Fibroblast of lung (primary cell): ENCODE results near the gene RGS21.

ENCODE experiments used
- EZH2 ChIP-seq: IDR thresholded peaks from 2 replicates; pipeline ENCODE4 v1.5.1; 2012; ENCODE audit warnings: low read length, control low read depth, mild to moderate bottlenecking; ENCODE audit errors: missing control alignments
- TF ChIP-seq, protein P1 (sequence below), 2 donors: IDR thresholded peaks in 1 of 2; conservative IDR thresholded peaks in 1 of 2; 1 replicate in 1 of 2; 2 replicates in 1 of 2; pipeline ENCODE4 v1.5.1; 2011 to 2012; ENCODE audit warnings: low read length in 2 of 2, control low read depth in 1 of 2, inconsistent platforms in 1 of 2, low read depth in 1 of 2, mild to moderate bottlenecking in 1 of 2

DNA sequence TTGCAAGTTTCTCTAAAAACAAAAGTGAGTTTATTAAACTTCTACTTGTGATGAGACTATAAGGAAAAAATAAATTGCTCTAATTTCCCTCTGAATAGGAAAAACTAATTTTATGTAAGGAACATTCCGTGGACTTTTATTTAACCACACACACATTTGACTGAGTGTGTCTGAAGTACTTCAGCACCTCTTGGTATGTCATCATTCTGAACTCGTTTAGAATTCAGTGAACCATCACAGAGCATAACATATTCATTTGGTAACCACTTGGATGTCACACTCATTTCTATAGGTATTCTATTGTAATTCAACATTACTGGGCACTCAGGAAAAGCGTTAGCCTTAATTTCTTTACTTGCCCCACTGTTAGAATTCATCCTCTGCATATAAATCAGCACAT is 79.1 kb downstream of the RGS21 start:
- TF ChIP-seq, protein P1, sequence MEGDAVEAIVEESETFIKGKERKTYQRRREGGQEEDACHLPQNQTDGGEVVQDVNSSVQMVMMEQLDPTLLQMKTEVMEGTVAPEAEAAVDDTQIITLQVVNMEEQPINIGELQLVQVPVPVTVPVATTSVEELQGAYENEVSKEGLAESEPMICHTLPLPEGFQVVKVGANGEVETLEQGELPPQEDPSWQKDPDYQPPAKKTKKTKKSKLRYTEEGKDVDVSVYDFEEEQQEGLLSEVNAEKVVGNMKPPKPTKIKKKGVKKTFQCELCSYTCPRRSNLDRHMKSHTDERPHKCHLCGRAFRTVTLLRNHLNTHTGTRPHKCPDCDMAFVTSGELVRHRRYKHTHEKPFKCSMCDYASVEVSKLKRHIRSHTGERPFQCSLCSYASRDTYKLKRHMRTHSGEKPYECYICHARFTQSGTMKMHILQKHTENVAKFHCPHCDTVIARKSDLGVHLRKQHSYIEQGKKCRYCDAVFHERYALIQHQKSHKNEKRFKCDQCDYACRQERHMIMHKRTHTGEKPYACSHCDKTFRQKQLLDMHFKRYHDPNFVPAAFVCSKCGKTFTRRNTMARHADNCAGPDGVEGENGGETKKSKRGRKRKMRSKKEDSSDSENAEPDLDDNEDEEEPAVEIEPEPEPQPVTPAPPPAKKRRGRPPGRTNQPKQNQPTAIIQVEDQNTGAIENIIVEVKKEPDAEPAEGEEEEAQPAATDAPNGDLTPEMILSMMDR (conservative IDR thresholded peaks at IDR 0.05 in 1 of 2, IDR thresholded peaks at IDR 0.05 in 1 of 2; ENCODE audit: low read depth in 1 of 2, low read length in 2 of 2): no peak
- TF ChIP-seq EZH2: no peak
